Measurements from ENCODE around the gene LPAR5.

DNA sequence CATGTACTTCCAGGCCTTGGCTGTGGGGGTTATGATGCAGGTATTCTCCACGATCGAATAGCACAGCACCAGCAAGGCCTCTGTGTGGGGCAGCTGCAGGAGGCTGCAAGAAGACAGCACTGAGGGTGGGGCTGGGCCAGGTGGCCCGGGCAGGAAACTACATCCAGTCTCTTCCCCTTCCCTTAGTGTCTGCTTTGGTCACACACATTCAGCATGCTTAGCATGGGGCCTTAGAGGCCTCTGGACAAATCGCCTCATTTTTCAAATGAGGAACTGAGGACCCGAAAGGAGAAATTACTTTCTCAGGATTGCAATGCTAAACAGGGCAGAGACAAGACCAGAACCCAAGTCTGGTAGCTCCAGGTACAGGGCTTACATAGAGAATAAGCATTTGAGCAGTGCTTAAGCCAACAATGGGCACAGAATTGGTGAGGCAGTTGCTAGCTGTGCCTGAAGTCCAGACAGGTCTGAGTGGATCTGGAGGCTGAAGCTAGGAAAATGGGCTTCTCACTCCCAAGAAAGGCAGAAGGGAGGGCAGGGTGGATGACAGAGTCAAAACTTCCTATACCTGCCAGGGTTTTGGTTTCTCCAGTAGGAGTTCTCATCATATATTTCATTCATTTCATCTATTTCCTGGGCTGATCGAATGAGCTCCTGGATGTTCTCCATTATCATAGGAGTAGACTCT lies 8.0 kb upstream of the LPAR5 start:
- TF ChIP-seq, protein P1, sequence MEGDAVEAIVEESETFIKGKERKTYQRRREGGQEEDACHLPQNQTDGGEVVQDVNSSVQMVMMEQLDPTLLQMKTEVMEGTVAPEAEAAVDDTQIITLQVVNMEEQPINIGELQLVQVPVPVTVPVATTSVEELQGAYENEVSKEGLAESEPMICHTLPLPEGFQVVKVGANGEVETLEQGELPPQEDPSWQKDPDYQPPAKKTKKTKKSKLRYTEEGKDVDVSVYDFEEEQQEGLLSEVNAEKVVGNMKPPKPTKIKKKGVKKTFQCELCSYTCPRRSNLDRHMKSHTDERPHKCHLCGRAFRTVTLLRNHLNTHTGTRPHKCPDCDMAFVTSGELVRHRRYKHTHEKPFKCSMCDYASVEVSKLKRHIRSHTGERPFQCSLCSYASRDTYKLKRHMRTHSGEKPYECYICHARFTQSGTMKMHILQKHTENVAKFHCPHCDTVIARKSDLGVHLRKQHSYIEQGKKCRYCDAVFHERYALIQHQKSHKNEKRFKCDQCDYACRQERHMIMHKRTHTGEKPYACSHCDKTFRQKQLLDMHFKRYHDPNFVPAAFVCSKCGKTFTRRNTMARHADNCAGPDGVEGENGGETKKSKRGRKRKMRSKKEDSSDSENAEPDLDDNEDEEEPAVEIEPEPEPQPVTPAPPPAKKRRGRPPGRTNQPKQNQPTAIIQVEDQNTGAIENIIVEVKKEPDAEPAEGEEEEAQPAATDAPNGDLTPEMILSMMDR (IDR thresholded peaks at IDR 0.05), result no peak
- TF ChIP-seq POLR2A (IDR thresholded peaks at IDR 0.05), result no peak
